Breast epithelium (tissue), 4 donors: Measurements from ENCODE around the gene OSBPL5. TPM values are rescaled to one million over a fixed set of nuclear protein-coding genes. Genes with fewer than 3 reads are reported as not detected.

Source experiments
- DNase-seq, 2 donors: peaks; one replicate each; pipeline ENCODE4 v3.0.0-alpha.2; 2019; ENCODE audit warnings: low spot score in 2 of 2
- H3K27ac ChIP-seq, 2 donors: fragments of 200-600 bp; sonication (generic) in 1 of 2; one replicate each; pipeline ENCODE4 v1.5.1; 2016 to 2019; ENCODE audit warnings: mild to moderate bottlenecking in 1 of 2
- H3K27me3 ChIP-seq, 2 donors: fragments of 200-600 bp; sonication (generic) in 1 of 2; one replicate each; pipeline versions ENCODE4 v1.5.1 to v1.6.0; 2017 to 2019; ENCODE audit warnings: control low read depth in 1 of 2, mild to moderate bottlenecking in 1 of 2
- H3K36me3 ChIP-seq: fragments of 200-600 bp; one replicate; pipeline ENCODE4 v1.5.1; 2019
- H3K4me1 ChIP-seq, 2 donors: fragments of 200-600 bp; sonication (generic); one replicate each; pipeline ENCODE4 v1.5.1; 2016 to 2019; ENCODE audit warnings: control low read depth in 1 of 2
- H3K4me3 ChIP-seq, 3 donors: fragments of 200-600 bp; sonication (generic); 1 replicate in 2 of 3; 2 replicates in 1 of 3; pipeline ENCODE4 v1.5.1; 2016 to 2019; ENCODE audit warnings: mild to moderate bottlenecking in 3 of 3, moderate library complexity in 2 of 3
- H3K9me3 ChIP-seq, 2 donors: fragments of 200-600 bp; sonication (generic) in 1 of 2; one replicate each; pipeline ENCODE4 v1.5.1; 2016 to 2019; ENCODE audit warnings: control low read depth in 1 of 2
- POLR2A ChIP-seq: fragments of 450-650 bp; IDR thresholded peaks from one replicate; pipeline ENCODE4 v1.6.1; 2016; ENCODE audit warnings: antibody characterized with exemption, mild to moderate bottlenecking, moderate library complexity
- POLR2AphosphoS5 ChIP-seq, 3 donors: sonication (generic); formaldehyde crosslinking; IDR thresholded peaks; one replicate each; pipeline ENCODE4 v1.6.1; 2017; ENCODE audit warnings: antibody characterized with exemption in 3 of 3
- intact Hi-C: fragments of 100-400 bp; cut with DNase I; formaldehyde crosslinking; loops from one replicate; pipeline ENCODE4 v1.15.1; 2023; ENCODE audit warnings: low total_unique reads
- total RNA-seq, 3 donors: library from RNA; depleted of rRNA; stranded (reverse); fragments of >200 nt; gene quantifications; one replicate each; pipeline ENCODE4 v1.1.0, GENCODE V29; 2016
- TF ChIP-seq, protein P1 (sequence below), 3 donors: fragments of 450-650 bp; IDR thresholded peaks; one replicate each; pipeline ENCODE4 v1.5.1; 2016 to 2017; ENCODE audit warnings: antibody characterized with exemption in 3 of 3, mild to moderate bottlenecking in 3 of 3, moderate library complexity in 3 of 3

Gene OSBPL5
- total RNA-seq, 3 donors from 2014 or later = 25.3 to 64.2 (median 27.8) TPM

GRCh38 chr11:3060436-3061025, 104.6 kb downstream of the OSBPL5 start:
- no peaks in the 10 kb centered on the region for H3K36me3 ChIP-seq

DNA sequence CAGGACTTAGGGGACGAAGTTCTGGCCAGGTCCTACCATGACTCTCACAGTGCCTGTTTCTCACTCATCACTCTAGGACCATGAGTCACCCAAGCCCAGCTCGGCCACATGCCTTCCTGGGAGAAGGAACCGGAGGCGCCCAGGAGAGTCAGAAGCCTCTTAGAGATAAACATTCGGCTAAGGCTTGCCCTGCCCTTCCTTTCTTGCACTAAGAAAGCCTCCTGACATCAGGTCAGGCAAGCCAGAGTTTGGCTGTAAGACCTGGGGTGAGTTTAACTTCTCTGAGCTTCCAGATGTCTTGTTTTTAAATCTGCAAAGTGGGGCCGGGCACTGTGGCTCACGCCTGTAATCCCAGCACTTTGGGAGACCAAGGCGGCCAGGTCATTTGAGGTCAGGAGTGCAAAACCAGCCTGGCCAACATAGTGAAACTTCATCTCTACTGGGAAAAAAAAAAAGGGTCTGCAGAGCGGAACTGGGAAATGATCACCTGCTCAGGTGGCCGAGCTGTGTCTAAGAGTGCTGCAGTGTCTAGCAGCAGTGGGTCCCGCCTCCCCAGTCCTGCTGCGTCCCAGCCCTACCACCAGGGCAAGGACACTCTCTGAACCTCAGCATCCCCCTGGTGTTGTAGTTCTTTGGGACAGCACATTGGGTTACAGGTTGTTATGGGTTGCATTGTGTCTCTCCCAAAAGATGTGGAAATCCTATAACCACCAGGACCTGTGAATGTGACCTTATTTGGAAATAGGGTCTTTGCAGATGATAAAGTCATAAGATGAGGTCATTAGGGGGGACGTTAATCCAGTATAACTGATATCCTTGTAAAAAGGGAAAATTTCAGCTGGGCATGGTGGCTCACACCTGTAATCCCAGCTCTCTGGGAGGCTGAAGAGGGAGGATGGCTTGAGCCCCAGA, 106.1 kb downstream of the OSBPL5 start:
- intact Hi-C loops = no loop called here
- Histone ChIP-seq H3K9me3 (no peaks in the 10 kb centered on the region), H3K4me3 (no peak overlapping the region), H3K27ac (no peak overlapping the region), H3K36me3 (no peaks in the 10 kb centered on the region), H3K27me3 (no peaks in the 10 kb centered on the region), H3K4me1 (peaks cover 3 to 7% of the 10 kb centered on the region in 2 donors)
- TF ChIP-seq, protein P1, sequence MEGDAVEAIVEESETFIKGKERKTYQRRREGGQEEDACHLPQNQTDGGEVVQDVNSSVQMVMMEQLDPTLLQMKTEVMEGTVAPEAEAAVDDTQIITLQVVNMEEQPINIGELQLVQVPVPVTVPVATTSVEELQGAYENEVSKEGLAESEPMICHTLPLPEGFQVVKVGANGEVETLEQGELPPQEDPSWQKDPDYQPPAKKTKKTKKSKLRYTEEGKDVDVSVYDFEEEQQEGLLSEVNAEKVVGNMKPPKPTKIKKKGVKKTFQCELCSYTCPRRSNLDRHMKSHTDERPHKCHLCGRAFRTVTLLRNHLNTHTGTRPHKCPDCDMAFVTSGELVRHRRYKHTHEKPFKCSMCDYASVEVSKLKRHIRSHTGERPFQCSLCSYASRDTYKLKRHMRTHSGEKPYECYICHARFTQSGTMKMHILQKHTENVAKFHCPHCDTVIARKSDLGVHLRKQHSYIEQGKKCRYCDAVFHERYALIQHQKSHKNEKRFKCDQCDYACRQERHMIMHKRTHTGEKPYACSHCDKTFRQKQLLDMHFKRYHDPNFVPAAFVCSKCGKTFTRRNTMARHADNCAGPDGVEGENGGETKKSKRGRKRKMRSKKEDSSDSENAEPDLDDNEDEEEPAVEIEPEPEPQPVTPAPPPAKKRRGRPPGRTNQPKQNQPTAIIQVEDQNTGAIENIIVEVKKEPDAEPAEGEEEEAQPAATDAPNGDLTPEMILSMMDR (IDR thresholded peaks at IDR 0.05) = no peak
- no peak for TF ChIP-seq POLR2A
- no peak for TF ChIP-seq POLR2AphosphoS5 (IDR thresholded peaks at IDR 0.05)
- no peak for DNase-seq

More at GRCh38 chr11:3060436-3061025, 104.6 kb downstream of the OSBPL5 start:
- H3K4me1 ChIP-seq = peaks cover 3 to 7% of the 10 kb centered on the region in 2 donors
- H3K27ac ChIP-seq = no peak overlapping the region
- no peaks in the 10 kb centered on the region for H3K27me3 ChIP-seq
- no peaks in the 10 kb centered on the region for H3K9me3 ChIP-seq
- no peak overlapping the region for H3K4me3 ChIP-seq
- no peak for TF ChIP-seq POLR2A
- TF ChIP-seq POLR2AphosphoS5 (IDR thresholded peaks at IDR 0.05) = no peak
- TF ChIP-seq, protein P1 (IDR thresholded peaks at IDR 0.05) = no peak
- no peak for DNase-seq
- intact Hi-C loops = no loop called here

DNA sequence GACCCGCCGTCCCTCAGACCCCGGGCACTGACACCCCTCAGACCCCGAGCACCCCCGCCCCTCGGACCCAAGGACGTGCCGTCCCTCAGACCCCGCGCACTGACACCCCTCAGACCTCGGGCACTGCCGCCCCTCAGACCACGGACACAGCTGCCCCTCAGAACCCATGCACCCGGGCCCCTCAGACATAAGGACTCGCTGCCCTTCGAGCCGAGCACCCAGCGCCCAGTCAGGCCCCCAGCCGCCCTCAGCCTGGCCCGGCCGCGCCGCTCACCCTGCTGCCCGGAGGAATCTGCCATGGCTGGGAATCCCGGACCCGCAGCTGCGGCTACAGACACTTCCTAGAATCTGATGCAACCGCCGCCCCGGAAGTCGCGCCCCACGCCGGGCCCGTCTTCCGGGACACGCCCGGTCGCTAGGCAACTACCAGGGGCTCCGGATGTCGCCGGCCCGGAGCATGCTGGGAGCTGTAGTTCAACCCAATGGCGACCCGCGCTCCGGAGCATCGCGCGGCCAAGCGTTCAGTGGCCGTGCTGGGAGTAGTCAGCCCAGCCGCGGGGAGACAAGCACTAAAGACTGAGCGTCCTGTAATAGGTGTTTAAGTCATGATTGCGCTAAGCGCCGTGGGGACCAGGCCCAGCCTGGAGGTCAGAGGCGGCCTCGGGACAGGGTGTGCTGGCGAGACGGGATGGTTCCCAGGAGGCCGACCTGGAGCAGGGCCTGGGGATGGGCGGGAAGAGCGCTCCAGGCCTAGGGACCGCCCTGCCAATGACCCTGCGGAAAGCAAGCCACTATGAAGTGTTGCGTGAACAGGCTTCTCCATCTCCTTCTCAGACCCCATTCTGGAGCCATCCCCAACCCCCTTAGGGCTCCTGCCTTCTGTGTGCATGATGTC, 107.8 kb downstream of the OSBPL5 start, which contains the start of gene CARS1:
TSS of gene CARS1 (minus strand) at position 355 of the 895 bp plus-strand sequence. CDS start at position 299, 56 bp downstream.
- no peaks in the 10 kb centered on the region for H3K27me3 ChIP-seq
- peak within 1 kb of the TSS; percentile 82 to 96 for H3K27ac ChIP-seq
- H3K4me3 ChIP-seq = peak within 1 kb of the TSS; percentile 79 to 100 (median 90)
- peaks cover 3 to 7% of the 10 kb centered on the region in 2 donors for H3K4me1 ChIP-seq
- intact Hi-C loops = no loop called here
- no peaks in the 10 kb centered on the region for H3K9me3 ChIP-seq
- H3K36me3 ChIP-seq = no peaks in the 10 kb centered on the region
- DNase-seq = peak; percentile 92 to 94
- TF ChIP-seq, protein P1 (IDR thresholded peaks at IDR 0.05) = no peak
- peak; percentile 37 for TF ChIP-seq POLR2A
- peak; percentile 72 to 78 (median 73) for TF ChIP-seq POLR2AphosphoS5 (IDR thresholded peaks at IDR 0.05)

- TF ChIP-seq POLR2A (no peak), POLR2AphosphoS5 (IDR thresholded peaks at IDR 0.05) (no peak)
- TF ChIP-seq, protein P1 (IDR thresholded peaks at IDR 0.05) = no peak
- intact Hi-C loops = no loop called here
- Histone ChIP-seq H3K4me1 (peaks cover 3 to 7% of the 10 kb centered on the region in 2 donors), H3K27ac (peak overlapping the region; percentile 82 to 96), H3K27me3 (no peaks in the 10 kb centered on the region), H3K4me3 (peak overlapping the region; percentile 79 to 100 (median 90)), H3K9me3 (no peaks in the 10 kb centered on the region), H3K36me3 (no peaks in the 10 kb centered on the region)
- DNase-seq = no peak
These were observed 108.6 kb downstream of the OSBPL5 start for GRCh38 chr11:3056296-3057068.
